ENCODE data around the gene ARHGAP40.

GRCh38 chr20:38610521-38610920 lies 8.9 kb downstream of the ARHGAP40 start:
- TF ChIP-seq EZH2 (IDR thresholded peaks at IDR 0.05; ENCODE audit: borderline replicate concordance, low read depth, low read length, severe bottlenecking) (no peak), POLR2A (IDR thresholded peaks at IDR 0.05; ENCODE audit: low read depth, low read length) (no peak), POLR2AphosphoS5 (IDR thresholded peaks at IDR 0.05; ENCODE audit: insufficient read depth, low read depth, low read length) (no peak), CTCF (IDR thresholded peaks at IDR 0.05; ENCODE audit: extremely low read depth in 1 of 2, insufficient read depth in 1 of 2, low read depth in 1 of 2, low read length in 2 of 2) (no peak), FOS (IDR thresholded peaks at IDR 0.05; ENCODE audit: borderline replicate concordance, insufficient read depth, low read length) (no peak)

Measured in endothelial cell of umbilical vein (primary cell).